Left lung (tissue), 14 donors: ENCODE results near the gene DPM1. TPM values are rescaled to one million over a fixed set of nuclear protein-coding genes. Genes with fewer than 3 reads are reported as not detected.

Experiments used
- ATAC-seq: fragments of 200-7000 bp; cut with Tn5 transposase; one replicate; pipeline ENCODE4 v1.9.1; 2020; ENCODE audit warnings: moderate library complexity
- DNase-seq, 4 donors: peaks; one replicate each; pipeline ENCODE4 v3.0.0-alpha.2; 2013 to 2020
- H3K27ac ChIP-seq, 2 donors: fragments of 200-600 bp; sonication (generic) in 1 of 2; one replicate each; pipeline versions ENCODE4 v1.5.0 to v1.8.0; 2020 to 2021
- H3K27me3 ChIP-seq, 2 donors: fragments of 200-600 bp; sonication (generic) in 1 of 2; one replicate each; pipeline versions ENCODE4 v1.5.0 to v1.8.0; 2020 to 2021
- H3K36me3 ChIP-seq, 2 donors: fragments of 200-600 bp; sonication (generic) in 1 of 2; one replicate each; pipeline versions ENCODE4 v1.5.0 to v1.8.0; 2020 to 2021
- H3K4me1 ChIP-seq, 2 donors: fragments of 200-600 bp; one replicate each; pipeline ENCODE4 v1.8.0; 2021
- H3K4me3 ChIP-seq, 2 donors: fragments of 200-600 bp; sonication (generic) in 1 of 2; one replicate each; pipeline versions ENCODE4 v1.5.0 to v1.8.0; 2020 to 2021; ENCODE audit warnings: mild to moderate bottlenecking in 1 of 2
- H3K9me3 ChIP-seq, 2 donors: fragments of 200-600 bp; sonication (generic) in 1 of 2; one replicate each; pipeline versions ENCODE4 v1.5.0 to v1.8.0; 2020 to 2021
- intact Hi-C, 2 donors: fragments of 100-400 bp; cut with DNase I; formaldehyde crosslinking; loops; one replicate each; pipeline versions ENCODE4 v1.11.2 to v1.14.2; 2022
- long read RNA-seq, 12 donors: library from polyadenylated mRNA in 2 of 12; unstranded in 2 of 12; transcript quantifications; one replicate each; pipeline ENCODE4 v2.0.0 and lab custom pipeline, GENCODE V29; 2019 to 2026
- polyA plus RNA-seq, 6 donors: library from polyadenylated mRNA; unstranded; fragments of 120-200 nt; gene quantifications; one replicate each; pipeline ENCODE4 v1.2.1, GENCODE V29; 2013; ENCODE audit not compliant: insufficient read length in 6 of 6
- total RNA-seq, 2 donors: library from RNA; stranded (reverse); fragmentation: NEBNext Ultra II Directional; extraction: Animal tissue kit (Norgen Biotek cat#: 25700); gene quantifications; one replicate each; pipeline ENCODE4 v1.2.1, GENCODE V29; 2021
- TF ChIP-seq, protein P1 (sequence below), 2 donors: fragments of 200-600 bp; sonication (generic) in 1 of 2; IDR thresholded peaks; one replicate each; pipeline versions ENCODE4 v1.5.0 to v1.8.0; 2021; ENCODE audit warnings: antibody characterized with exemption in 2 of 2
- donor health status: DM: no; HTN: yes; CAD: no.
- donor health status: DM: no; HTN: no; CAD: no.

The DPM1 gene
- total RNA-seq (10 to 100 TPM; 31.9 to 33.0 TPM), polyA plus RNA-seq (10 to 100 TPM; 54.1 to 63.3 (median 57.3) TPM)
- long read RNA-seq, donor 1, transcript DPM1-203 (9 exons, 1,075 nt) = major isoform, 15 of 113 reads
- long read RNA-seq, donor 1, partial matches to known transcripts = 84 of 113 reads
- long read RNA-seq, donor 1, other reads (novel, unspliced or antisense) = 10 of 113 reads
- long read RNA-seq, donor 2, transcript DPM1-203 (9 exons, 1,075 nt) = major isoform, 12 of 82 reads
- long read RNA-seq, donor 2, partial matches to known transcripts = 60 of 82 reads
- long read RNA-seq, donor 2, other reads (novel, unspliced or antisense) = 10 of 82 reads
- long read RNA-seq, donor 3, partial matches to known transcripts = 50 of 67 reads
- long read RNA-seq, donor 3, other reads (novel, unspliced or antisense) = 12 of 67 reads
- long read RNA-seq, donor 4, transcript DPM1-203 (9 exons, 1,075 nt) = major isoform, 10 of 23 reads
- long read RNA-seq, donor 4, partial matches to known transcripts = 3 of 23 reads
- long read RNA-seq, donor 4, other reads (novel, unspliced or antisense) = 9 of 23 reads
- long read RNA-seq, donor 5, transcript DPM1-203 (9 exons, 1,075 nt) = major isoform, 11 of 86 reads
- long read RNA-seq, donor 5, partial matches to known transcripts = 59 of 86 reads
- long read RNA-seq, donor 5, other reads (novel, unspliced or antisense) = 16 of 86 reads
- long read RNA-seq, donor 6, transcript DPM1-203 (9 exons, 1,075 nt) = major isoform, 17 of 119 reads
- long read RNA-seq, donor 6, partial matches to known transcripts = 77 of 119 reads
- long read RNA-seq, donor 6, other reads (novel, unspliced or antisense) = 22 of 119 reads
- long read RNA-seq, donor 7, transcript DPM1-203 (9 exons, 1,075 nt) = major isoform, 7 of 49 reads
- long read RNA-seq, donor 7, partial matches to known transcripts = 33 of 49 reads
- long read RNA-seq, donor 7, other reads (novel, unspliced or antisense) = 8 of 49 reads
- long read RNA-seq, donor 8, transcript DPM1-203 (9 exons, 1,075 nt) = major isoform, 8 of 51 reads
- long read RNA-seq, donor 8, partial matches to known transcripts = 32 of 51 reads
- long read RNA-seq, donor 8, other reads (novel, unspliced or antisense) = 8 of 51 reads
- long read RNA-seq, donor 9 = 0 reads
- long read RNA-seq, donor 10, transcript DPM1-203 (9 exons, 1,075 nt) = major isoform, 6 of 10 reads
- long read RNA-seq, donor 10, partial matches to known transcripts = 0 of 10 reads
- long read RNA-seq, donor 10, other reads (novel, unspliced or antisense) = 4 of 10 reads
- long read RNA-seq, donor 11, transcript DPM1-203 (9 exons, 1,075 nt) = major isoform, 11 of 70 reads
- long read RNA-seq, donor 11, partial matches to known transcripts = 54 of 70 reads
- long read RNA-seq, donor 11, other reads (novel, unspliced or antisense) = 5 of 70 reads
- long read RNA-seq, donor 12, transcript DPM1-203 (9 exons, 1,075 nt) = major isoform, 10 of 48 reads
- long read RNA-seq, donor 12, partial matches to known transcripts = 28 of 48 reads
- long read RNA-seq, donor 12, other reads (novel, unspliced or antisense) = 7 of 48 reads

DNA sequence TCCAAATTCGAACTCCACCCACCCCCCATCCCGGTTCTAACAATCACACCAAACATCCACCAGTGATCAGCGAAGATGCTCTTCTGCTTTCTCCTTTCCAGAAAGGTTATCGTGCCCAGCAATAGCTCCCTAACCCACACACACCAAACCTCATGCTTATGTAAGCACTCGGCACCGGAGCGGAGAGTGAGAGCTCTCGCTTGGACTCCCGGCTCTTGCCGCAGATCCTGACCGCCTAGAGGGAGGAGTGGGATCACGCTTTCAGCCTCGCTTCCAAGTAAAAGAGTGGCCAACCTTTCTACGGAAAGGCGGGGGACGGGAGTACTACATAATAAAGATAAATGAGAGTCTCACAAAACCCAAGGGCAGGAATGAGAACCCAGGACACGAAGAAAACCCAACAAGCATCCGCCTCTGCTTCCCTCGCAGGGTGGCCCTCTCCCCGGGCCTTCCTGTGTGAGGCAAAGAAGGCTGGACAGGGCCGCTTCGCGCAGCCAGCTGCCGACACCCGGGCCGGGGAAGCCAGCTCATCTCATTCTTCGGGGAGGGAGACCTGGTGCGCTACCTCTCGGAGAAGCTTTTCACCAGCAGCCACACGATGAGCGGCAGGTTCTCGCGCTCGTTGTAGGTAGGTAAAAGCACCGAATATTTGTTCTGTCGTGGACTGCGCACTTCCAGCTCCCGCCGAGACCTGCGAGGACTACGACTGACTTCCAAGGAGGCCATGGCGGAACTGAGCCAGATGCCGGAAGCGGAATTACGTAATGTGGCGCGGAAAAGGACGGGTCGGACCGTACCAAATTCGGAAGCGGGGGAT, at the start of gene DPM1:
TSS of gene DPM1 (minus strand) at position 735 of the 817 bp plus-strand sequence. CDS start at position 726, 9 bp downstream.
- peak in 3 of 4 donors; percentile 88 to 93 (median 90) for DNase-seq
- Histone ChIP-seq H3K9me3 (no peaks in the 10 kb centered on the region), H3K27ac (peak within 1 kb of the TSS; percentile 86 to 96), H3K4me1 (peaks cover 25 to 54% of the 10 kb centered on the region in 2 donors), H3K36me3 (peaks cover 0 to 31% of the 10 kb centered on the region in 2 donors), H3K27me3 (no peaks in the 10 kb centered on the region), H3K4me3 (peak within 1 kb of the TSS; percentile 97 to 100)
- TF ChIP-seq, protein P1, sequence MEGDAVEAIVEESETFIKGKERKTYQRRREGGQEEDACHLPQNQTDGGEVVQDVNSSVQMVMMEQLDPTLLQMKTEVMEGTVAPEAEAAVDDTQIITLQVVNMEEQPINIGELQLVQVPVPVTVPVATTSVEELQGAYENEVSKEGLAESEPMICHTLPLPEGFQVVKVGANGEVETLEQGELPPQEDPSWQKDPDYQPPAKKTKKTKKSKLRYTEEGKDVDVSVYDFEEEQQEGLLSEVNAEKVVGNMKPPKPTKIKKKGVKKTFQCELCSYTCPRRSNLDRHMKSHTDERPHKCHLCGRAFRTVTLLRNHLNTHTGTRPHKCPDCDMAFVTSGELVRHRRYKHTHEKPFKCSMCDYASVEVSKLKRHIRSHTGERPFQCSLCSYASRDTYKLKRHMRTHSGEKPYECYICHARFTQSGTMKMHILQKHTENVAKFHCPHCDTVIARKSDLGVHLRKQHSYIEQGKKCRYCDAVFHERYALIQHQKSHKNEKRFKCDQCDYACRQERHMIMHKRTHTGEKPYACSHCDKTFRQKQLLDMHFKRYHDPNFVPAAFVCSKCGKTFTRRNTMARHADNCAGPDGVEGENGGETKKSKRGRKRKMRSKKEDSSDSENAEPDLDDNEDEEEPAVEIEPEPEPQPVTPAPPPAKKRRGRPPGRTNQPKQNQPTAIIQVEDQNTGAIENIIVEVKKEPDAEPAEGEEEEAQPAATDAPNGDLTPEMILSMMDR (IDR thresholded peaks at IDR 0.05) = no peak
- intact Hi-C loops = no loop called here
- ATAC-seq = peak; percentile 94

DNA sequence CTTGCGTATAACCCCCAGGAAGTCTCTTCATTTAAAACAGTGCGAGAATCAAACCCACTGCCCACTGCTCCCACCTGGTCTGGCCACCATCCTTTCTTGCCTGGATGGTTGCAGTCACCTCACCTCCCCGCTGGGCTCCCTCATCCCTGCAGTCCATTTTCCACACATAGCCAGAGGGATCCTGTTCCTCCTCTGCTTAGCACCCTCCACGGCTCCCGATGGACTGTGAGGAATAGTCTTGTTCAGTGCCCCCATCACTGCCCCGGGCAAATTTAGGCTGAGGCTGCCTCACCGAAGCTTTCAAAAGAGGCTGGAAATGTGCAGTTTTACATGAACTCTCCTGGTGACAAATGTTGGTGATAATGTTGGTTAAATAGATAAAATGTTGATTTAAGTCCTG, 46.9 kb upstream of the DPM1 start:
- Histone ChIP-seq H3K27me3 (peaks cover 0 to 53% of the 10 kb centered on the region in 2 donors), H3K4me1 (no peaks in the 10 kb centered on the region), H3K4me3 (no peak overlapping the region), H3K36me3 (no peaks in the 10 kb centered on the region), H3K9me3 (no peaks in the 10 kb centered on the region), H3K27ac (no peak overlapping the region)
- DNase-seq (no peak), ATAC-seq (no peak)
- intact Hi-C loops = no loop called here
- TF ChIP-seq, protein P1 (IDR thresholded peaks at IDR 0.05) = no peak

DNA sequence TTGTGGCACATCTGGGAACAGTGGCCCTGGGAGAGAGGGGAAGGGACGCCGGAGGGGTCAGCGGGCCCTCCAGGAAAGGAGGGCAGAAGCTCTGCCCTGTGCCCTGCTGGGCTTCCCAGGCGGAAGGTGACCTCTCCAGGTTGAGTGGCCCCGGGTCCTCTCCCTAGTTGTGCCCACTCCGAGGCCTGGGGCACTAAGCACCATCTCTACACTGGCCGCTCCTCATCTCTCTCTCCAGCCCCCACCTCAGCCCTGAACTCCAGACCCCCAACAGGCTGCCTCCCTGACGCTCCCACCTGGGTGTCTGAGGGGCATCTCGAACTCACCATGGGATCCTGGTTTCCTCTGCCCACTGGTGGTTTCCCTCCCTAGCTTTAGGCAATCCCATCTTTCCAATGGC, 46.4 kb upstream of the DPM1 start:
- TF ChIP-seq, protein P1 (IDR thresholded peaks at IDR 0.05) = no peak
- no peak for DNase-seq
- no peak overlapping the region for H3K27ac ChIP-seq
- intact Hi-C loops = no loop called here
- H3K4me3 ChIP-seq = no peak overlapping the region
- H3K4me1 ChIP-seq = no peaks in the 10 kb centered on the region
- H3K27me3 ChIP-seq = peaks cover 0 to 53% of the 10 kb centered on the region in 2 donors
- ATAC-seq = no peak
- no peaks in the 10 kb centered on the region for H3K36me3 ChIP-seq
- no peaks in the 10 kb centered on the region for H3K9me3 ChIP-seq

DNA sequence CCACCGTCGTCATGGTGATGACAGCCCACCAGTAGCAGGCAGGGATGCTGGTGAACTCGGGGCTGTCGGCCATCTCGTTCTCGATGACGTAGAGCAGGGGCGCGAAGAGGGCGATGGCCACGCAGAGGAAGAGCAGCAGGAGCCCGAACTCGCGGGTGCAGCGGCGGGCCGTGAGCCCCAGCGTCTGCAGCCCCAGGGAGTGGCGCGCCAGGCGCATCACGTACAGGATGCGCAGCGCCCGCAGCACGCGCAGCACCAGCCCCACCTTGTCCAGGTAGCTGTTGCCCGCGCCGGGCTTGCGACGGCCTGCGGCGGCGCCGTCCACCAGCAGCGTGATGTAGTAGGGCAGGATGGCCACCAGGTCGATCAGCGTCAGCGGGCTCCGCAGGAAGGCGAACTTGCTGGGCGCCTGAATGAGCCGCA, 46.0 kb upstream of the DPM1 start:
- no peaks in the 10 kb centered on the region for H3K36me3 ChIP-seq
- ATAC-seq (no peak), DNase-seq (no peak)
- no peak overlapping the region for H3K27ac ChIP-seq
- TF ChIP-seq, protein P1 (IDR thresholded peaks at IDR 0.05) = no peak
- H3K4me1 ChIP-seq = no peaks in the 10 kb centered on the region
- no peak overlapping the region for H3K4me3 ChIP-seq
- H3K9me3 ChIP-seq = no peaks in the 10 kb centered on the region
- intact Hi-C loops = no loop called here
- peaks cover 0 to 50% of the 10 kb centered on the region in 2 donors for H3K27me3 ChIP-seq
